HG03103 (cell line): ENCODE measurements around the gene LIPG.
A peak's percentile ranks its signal among the peaks of the same experiment; 100 is the strongest.

Source experiments
- ATAC-seq: cut with Tn5 transposase; IDR thresholded peaks from one replicate; pipeline ENCODE4 v1.9.1; 2021; ENCODE audit warnings: low read depth; ENCODE audit not compliant: unreplicated experiment

Gene LIPG

DNA sequence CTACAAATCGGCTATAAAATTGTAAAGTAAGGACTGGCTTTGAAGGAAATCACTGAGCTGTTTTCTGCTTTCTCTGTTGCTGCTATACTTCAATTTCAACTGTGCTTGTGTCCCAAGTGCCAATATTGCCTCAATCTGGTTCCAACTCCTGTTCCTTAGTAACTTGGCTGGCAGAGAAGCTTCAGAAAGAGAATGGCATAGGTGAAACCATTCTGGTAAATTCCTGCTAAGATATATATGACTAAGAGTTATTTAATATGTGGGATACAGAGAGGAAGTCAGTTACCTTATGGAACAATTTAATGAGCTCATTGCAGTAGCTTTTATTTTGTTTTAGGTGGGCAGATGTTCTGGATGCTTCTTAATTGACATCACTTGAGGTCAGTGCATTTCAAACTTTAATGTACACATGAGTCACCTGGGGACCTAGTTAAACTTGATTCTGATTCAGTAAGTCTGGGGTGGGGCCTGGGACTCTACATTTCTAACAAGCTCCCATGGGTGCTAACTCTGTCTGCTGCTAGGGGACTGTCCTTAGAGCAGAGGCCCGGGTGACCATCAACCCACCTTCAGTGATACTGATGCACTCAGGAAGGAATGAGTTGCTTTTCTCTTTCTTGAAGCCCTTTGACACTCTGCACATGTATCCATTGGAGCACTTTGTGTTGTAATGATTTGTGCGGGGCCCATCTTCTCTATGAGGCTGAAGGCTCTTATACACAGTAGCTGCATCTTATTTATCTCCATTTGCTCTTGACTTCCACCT is 47.6 kb downstream of the LIPG start:
- ATAC-seq = no peak

- no peak for ATAC-seq
These were observed 48.2 kb downstream of the LIPG start for GRCh38 chr18:49610022-49610445.

- no peak for ATAC-seq
These were observed 49.5 kb downstream of the LIPG start for GRCh38 chr18:49611316-49611715.

DNA sequence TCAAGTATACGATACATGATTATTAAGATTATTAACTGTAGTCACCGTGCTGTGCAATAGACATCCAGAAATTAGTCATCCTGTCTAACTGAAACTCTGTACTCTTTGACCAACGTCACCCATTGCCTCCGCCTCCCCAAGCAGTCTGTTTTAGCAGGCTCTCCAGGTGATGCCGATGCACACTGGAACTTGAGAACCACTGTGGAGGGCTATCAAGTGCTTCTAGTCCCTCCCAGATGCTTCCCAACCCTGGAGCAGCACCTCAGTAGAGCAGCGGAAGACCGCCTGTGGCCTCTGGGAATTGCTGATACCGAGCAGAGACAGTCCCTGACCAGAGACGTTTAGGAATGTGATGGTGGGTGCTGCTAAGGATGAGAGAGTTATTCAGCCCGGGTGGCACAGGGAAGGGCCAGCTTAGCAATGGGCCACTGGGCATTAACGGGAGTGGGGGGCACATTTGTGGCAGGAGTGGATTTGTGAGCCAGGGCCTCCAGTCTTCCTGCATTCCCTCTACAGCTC is 50.7 kb downstream of the LIPG start:
- peak; percentile 85 for ATAC-seq

DNA sequence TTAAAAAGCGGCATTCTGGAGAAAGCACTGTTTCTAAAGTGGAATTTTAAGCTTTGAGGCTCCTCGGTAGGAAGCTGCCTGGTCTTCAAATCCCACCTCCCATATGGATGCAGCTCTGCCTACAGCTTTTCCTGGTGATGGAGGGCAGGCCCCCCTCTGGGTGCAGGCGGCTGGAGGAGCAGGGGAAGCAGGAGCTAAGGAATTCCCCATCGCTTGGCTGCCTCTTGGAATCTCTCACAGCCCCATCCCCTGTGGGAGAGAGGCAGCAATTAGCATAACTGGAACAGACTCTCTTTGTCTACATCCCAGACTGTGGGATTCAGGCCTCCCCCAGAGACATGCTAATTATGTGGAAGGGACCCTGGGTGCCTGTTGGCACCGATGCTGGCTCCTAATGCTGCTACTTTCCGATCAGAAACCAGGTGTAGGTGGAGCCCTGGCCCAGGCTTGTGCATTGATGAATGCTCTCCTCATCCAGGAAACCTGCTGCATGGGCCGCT is 51.3 kb downstream of the LIPG start:
- no peak for ATAC-seq

DNA sequence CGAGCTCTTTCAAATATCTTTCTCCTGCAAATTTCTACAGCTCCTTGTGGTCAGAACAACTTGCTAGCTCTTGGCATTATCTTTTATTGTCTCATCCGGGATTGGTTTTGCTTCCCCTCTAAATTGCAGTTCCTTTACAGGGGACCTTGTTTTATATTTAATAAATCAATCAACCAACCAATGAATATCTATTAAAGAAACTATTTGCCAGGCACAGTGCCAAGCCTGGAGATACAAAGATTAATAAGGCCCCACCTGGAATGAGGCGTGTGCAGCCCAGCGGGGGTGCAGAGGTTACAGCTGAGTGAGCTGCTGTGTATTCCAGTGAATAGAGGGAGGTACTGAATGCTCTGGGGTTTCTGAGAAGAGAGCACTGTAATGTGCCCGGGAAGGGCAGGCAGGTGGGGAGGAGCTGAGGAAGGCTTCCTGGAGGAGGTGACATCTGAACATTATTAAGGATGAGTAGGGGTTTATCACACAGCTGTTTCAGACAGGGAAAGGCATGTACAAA is 51.8 kb downstream of the LIPG start:
- ATAC-seq = no peak

- ATAC-seq = no peak
These were observed 54.9 kb downstream of the LIPG start for GRCh38 chr18:49616618-49617328.

DNA sequence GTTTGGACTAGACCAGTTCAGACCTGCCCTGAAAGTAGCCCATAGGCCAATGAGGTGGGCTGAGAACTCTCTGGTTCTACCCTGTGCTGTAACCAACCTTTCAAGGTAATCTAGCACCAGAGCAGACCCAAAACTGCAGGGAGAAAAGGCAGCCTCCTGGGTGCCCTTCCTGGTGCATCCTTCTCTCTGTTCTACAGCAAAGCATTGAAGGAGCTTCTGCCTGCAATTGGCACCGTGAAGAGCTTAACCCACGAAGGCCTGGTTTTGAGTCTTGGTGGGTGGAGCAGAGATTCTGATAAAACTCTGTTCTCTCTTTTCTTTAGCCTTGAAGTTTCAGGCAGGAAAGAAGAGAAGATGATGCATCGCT is 55.5 kb downstream of the LIPG start:
- no peak for ATAC-seq

- ATAC-seq = no peak
These were observed 56.0 kb downstream of the LIPG start for GRCh38 chr18:49617865-49618264.

DNA sequence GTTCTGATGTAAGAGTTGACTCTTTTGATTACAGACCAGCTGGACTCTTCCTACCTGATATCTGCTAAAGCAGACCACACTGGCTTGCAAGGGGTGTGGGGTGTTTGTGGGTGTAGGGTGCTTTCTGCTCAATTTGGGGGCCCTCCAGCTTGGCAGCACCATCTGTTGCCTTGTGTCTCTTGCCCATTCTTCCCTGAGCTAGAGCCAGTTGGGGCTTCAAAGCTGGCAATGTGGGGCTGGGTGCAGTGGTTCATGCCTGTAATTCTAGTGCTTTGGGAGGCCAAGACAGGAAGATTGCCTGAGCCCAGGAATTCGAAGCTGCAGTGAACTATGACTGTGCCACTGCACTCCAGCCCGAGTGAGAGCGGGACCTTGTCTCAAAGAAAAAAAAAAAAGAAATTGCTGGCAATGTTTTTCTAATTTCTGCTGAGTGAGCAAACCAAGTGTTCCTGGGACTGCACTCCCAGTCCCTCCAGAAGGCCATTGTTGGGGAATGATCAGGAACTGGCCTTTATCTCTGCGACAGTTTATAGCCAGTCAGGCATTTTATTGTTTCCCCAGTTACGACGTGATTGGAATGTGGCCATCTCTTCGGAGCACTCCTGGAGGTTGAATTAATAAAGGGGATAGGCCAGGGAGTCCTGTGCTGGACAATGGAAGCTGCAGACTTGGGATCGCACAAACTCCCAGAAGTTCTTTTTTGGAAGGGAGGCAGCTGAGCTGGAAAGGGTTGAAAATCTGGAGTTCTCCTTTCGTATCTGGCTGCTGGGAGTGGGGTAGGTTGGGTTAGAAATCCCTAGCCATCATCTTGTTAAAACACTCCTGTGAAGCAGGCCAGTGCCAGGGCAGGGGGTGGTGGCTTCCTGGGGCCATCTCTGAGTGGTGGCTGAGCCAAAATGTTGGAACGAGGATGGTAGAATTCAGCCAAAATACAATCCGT is 57.2 kb downstream of the LIPG start:
- ATAC-seq = no peak

DNA sequence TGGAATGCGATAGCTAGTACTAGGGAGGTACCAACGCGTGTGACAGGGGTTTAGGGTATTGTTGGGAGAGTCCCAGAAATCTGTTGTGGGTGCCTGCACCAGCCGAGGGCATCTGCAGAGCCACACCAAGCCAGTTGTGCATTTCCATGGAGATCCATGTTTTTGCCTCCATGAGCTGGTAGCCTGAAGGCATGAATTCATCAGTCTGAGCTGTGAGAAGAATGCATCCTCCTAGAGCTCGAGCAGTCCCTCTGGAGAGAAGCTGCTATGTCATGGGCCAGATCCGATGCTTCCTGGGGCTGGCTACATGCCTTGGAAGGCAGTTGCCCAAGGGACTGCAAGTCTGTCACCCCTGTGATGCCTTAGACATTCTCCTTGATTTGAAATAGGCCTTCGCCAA is 57.9 kb downstream of the LIPG start:
- ATAC-seq = no peak

DNA sequence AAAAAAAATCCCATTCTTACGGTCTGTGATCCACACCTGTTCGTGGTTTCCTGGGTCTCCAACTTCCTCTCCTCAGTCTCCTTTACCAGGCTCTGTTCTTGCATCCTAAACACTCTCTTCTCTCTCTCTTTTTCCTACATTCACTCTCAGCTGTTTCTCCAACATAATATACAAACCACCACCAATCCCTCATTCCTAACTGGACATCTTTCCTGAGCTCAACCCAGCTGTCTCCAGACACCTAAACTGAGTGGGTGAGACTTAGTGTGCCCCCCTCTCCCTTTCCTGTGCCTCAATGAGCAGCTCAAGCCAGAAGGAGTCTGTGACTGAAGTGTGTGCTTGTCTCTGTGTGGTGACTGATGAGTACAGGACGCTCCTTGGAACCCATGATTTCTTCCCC is 59.4 kb downstream of the LIPG start:
- no peak for ATAC-seq

GRCh38 chr18:49621717-49622351 is 60.0 kb downstream of the LIPG start:
- no peak for ATAC-seq

- no peak for ATAC-seq
These were observed 61.7 kb downstream of the LIPG start for GRCh38 chr18:49623571-49623970.

- ATAC-seq = no peak
These were observed 63.3 kb downstream of the LIPG start for GRCh38 chr18:49625021-49625691.

GRCh38 chr18:49626842-49627467 is 65.1 kb downstream of the LIPG start:
- ATAC-seq = no peak

GRCh38 chr18:49628119-49628518 is 66.3 kb downstream of the LIPG start:
- ATAC-seq = no peak

GRCh38 chr18:49628881-49629795 is 67.3 kb downstream of the LIPG start:
- no peak for ATAC-seq
